Neural crest cell (in vitro differentiated cells): ENCODE data around the gene SLC6A15. TPM values are rescaled to one million over a fixed set of nuclear protein-coding genes. Genes with fewer than 3 reads are reported as not detected.

Source experiments
- DNase-seq: peaks from one replicate; pipeline ENCODE4 v3.0.0; 2021; ENCODE audit warnings: low read depth, mixed read lengths, low spot score
- H3K27ac Mint-ChIP-seq: one replicate; pipeline ENCODE4 v1.8.0; 2021; ENCODE audit warnings: mild to moderate bottlenecking, mixed read lengths; ENCODE audit not compliant: unreplicated experiment
- H3K27me3 Mint-ChIP-seq: 2 replicates; pipeline ENCODE4 v1.8.0; 2021; ENCODE audit warnings: low read depth, mild to moderate bottlenecking, mixed read lengths
- H3K36me3 Mint-ChIP-seq: 2 replicates; pipeline ENCODE4 v1.8.0; 2021; ENCODE audit warnings: low read depth, mild to moderate bottlenecking, mixed read lengths
- H3K4me1 Mint-ChIP-seq: 2 replicates; pipeline ENCODE4 v1.8.0; 2021; ENCODE audit warnings: mixed read lengths
- H3K4me3 Mint-ChIP-seq: one replicate; pipeline ENCODE4 v1.8.0; 2021; ENCODE audit warnings: mild to moderate bottlenecking, mixed read lengths
- H3K9me3 Mint-ChIP-seq: 2 replicates; pipeline ENCODE4 v1.8.0; 2021; ENCODE audit warnings: mixed read lengths
- CTCF ChIP-seq: fragments of 200-600 bp; sonication (generic); conservative IDR thresholded peaks from 2 replicates; pipeline ENCODE4 v1.5.0; 2021; ENCODE audit warnings: antibody characterized with exemption, mild to moderate bottlenecking
- total RNA-seq: library from RNA; stranded (reverse); gene quantifications from 2 replicates; pipeline ENCODE4 v1.2.1, GENCODE V29; 2021

Gene SLC6A15
- total RNA-seq, 1 donor from 2014 or later, result 3.2 TPM

DNA sequence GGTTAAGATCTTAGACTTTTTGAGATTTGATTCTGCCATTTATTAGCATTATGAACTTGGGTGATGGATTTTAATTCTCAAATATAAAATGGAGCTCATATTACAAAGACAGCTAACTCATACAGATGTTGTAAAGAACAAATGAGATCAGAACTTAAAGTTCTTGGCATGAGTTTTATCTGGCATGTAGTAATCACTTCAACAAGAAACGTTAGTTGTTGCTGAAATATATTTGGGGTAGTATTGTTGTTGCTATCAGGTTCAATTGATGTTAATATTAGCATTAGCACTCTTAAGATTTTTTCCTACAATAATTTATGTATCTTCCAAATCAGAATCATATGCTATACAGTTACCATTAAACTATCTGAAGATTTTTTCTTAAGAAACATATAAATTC lies 71.0 kb downstream of the SLC6A15 start:
- Mint-ChIP-seq H3K27ac (no peak overlapping the region), H3K4me1 (no peaks in the 10 kb centered on the region), H3K4me3 (no peak overlapping the region), H3K9me3 (no peaks in the 10 kb centered on the region), H3K27me3 (peaks cover 3% of the 10 kb centered on the region), H3K36me3 (no peaks in the 10 kb centered on the region)
- DNase-seq, result no peak
- no peak for TF ChIP-seq CTCF

DNA sequence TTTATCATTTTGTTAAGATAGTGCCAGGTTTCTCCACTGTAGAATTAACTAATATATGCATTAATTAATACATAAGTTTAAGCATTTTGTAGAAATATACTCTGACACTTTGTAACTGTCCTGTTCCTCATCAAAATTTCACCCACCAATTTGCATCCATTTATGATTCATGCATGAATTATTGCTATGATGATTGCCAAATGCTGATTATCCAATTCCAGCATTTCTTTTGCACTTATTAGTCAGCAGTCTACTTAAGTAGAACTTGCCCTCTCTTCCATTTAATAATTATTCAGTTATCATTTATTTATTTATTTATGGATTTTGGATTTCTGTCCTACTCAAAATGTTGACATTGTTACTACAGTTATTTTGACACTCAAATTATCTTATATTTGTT lies 72.2 kb downstream of the SLC6A15 start:
- TF ChIP-seq CTCF, result no peak
- H3K4me3 Mint-ChIP-seq, result no peak overlapping the region
- no peaks in the 10 kb centered on the region for H3K9me3 Mint-ChIP-seq
- H3K36me3 Mint-ChIP-seq, result no peaks in the 10 kb centered on the region
- H3K4me1 Mint-ChIP-seq, result no peaks in the 10 kb centered on the region
- H3K27me3 Mint-ChIP-seq, result no peaks in the 10 kb centered on the region
- no peak overlapping the region for H3K27ac Mint-ChIP-seq
- no peak for DNase-seq

DNA sequence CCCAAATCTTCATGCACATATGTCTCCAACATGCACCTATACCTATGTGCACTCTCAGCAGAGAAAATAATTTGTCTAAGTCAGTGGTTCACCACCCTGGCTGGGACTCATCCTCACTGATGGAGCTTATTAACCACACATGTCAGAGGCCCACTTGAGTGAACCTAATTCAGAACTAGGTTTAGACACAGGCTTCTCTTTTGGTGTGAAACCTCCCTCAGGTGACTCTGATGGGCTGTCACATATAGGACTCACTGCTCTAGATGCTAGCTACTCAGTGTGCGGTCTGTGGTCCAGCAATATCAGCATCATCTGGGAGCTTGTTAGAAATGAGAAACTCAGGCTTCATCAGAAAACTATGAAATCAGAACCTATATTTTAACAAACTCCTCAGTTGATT lies 85.7 kb downstream of the SLC6A15 start:
- H3K4me3 Mint-ChIP-seq, result no peak overlapping the region
- H3K4me1 Mint-ChIP-seq, result no peaks in the 10 kb centered on the region
- no peak for TF ChIP-seq CTCF
- no peak for DNase-seq
- H3K36me3 Mint-ChIP-seq, result no peaks in the 10 kb centered on the region
- H3K9me3 Mint-ChIP-seq, result no peaks in the 10 kb centered on the region
- H3K27ac Mint-ChIP-seq, result no peak overlapping the region
- no peaks in the 10 kb centered on the region for H3K27me3 Mint-ChIP-seq

DNA sequence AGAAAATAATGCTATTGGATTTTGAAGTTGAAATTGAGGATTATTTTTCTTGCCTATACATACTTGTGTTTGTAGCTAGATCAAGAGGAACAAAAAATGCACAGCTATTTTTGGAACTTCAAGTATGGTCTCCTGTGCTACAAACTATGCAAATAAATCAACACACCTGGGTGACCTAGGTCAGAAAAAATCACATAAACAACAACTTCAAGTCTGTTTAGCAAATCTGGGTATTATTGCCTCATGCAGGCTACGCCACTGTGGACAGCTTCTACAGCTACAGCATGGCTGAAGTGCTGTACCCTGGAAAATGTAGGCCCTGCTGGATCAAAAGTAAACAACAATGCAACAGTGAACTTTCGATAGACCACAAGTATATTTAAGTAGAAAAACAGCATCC lies 87.5 kb downstream of the SLC6A15 start:
- no peak for DNase-seq
- H3K36me3 Mint-ChIP-seq, result no peaks in the 10 kb centered on the region
- no peaks in the 10 kb centered on the region for H3K4me1 Mint-ChIP-seq
- H3K27me3 Mint-ChIP-seq, result no peaks in the 10 kb centered on the region
- TF ChIP-seq CTCF, result no peak
- no peak overlapping the region for H3K27ac Mint-ChIP-seq
- no peaks in the 10 kb centered on the region for H3K9me3 Mint-ChIP-seq
- H3K4me3 Mint-ChIP-seq, result no peak overlapping the region

GRCh38 chr12:84822525-84822924 lies 90.1 kb downstream of the SLC6A15 start:
- Mint-ChIP-seq H3K27me3 (no peaks in the 10 kb centered on the region), H3K4me3 (no peak overlapping the region), H3K36me3 (no peaks in the 10 kb centered on the region), H3K4me1 (no peaks in the 10 kb centered on the region), H3K9me3 (no peaks in the 10 kb centered on the region), H3K27ac (no peak overlapping the region)
- TF ChIP-seq CTCF, result no peak
- no peak for DNase-seq
